Thyroid gland (tissue), 4 donors: ENCODE results near the gene ERFL. TPM values are rescaled to one million over a fixed set of nuclear protein-coding genes. Genes with fewer than 3 reads are reported as not detected.

Experiments used
- DNase-seq, 2 donors: peaks; one replicate each; pipeline ENCODE4 v3.0.0-alpha.2; 2019
- H3K27ac ChIP-seq, 3 donors: fragments of 200-600 bp; sonication (generic); 1 replicate in 2 of 3; 2 replicates in 1 of 3; pipeline ENCODE4 v1.5.1; 2016 to 2019; ENCODE audit warnings: mild to moderate bottlenecking in 1 of 3, moderate library complexity in 1 of 3
- H3K27me3 ChIP-seq: fragments of 200-600 bp; sonication (generic); one replicate; pipeline ENCODE4 v1.5.1; 2019
- H3K36me3 ChIP-seq, 2 donors: fragments of 200-600 bp; sonication (generic); one replicate each; pipeline ENCODE4 v1.5.1; 2016 to 2019
- H3K4me1 ChIP-seq, 2 donors: fragments of 200-600 bp; sonication (generic); one replicate each; pipeline ENCODE4 v1.5.1; 2017 to 2019
- H3K4me3 ChIP-seq, 3 donors: fragments of 200-600 bp; sonication (generic); replicated peaks in 1 of 3; 1 replicate in 2 of 3; 2 replicates in 1 of 3; pipeline ENCODE4 v1.5.1; 2016; ENCODE audit warnings: mild to moderate bottlenecking in 1 of 3
- H3K9me3 ChIP-seq: fragments of 200-600 bp; sonication (generic); one replicate; pipeline ENCODE4 v1.5.1; 2017
- POLR2A ChIP-seq, 2 donors: fragments of 450-650 bp; IDR thresholded peaks; one replicate each; pipeline ENCODE4 v1.6.1; 2017; ENCODE audit warnings: antibody characterized with exemption in 2 of 2, mild to moderate bottlenecking in 2 of 2, moderate library complexity in 1 of 2
- WGBS, 2 donors: methylation state at CpG; one replicate each; pipeline ENCODE4 v1.1.5; 2017; 5-methylcytosine and 5-hydroxymethylcytosine counted together
- intact Hi-C: fragments of 100-400 bp; cut with DNase I; formaldehyde crosslinking; loops from one replicate; pipeline ENCODE4 v1.15.1; 2023
- total RNA-seq, 4 donors: library from RNA; depleted of rRNA; stranded (reverse); fragments of >200 nt; gene quantifications; one replicate each; pipeline ENCODE4 v1.2.3, GENCODE V29; 2016
- TF ChIP-seq, protein P1 (sequence below), 6 experiments: fragments of 200-600 bp in 3 of 6; fragments of 450-650 bp in 3 of 6; sonication (generic) in 3 of 6; IDR thresholded peaks; one replicate each; pipeline ENCODE4 v1.5.1; 2016 to 2019; ENCODE audit warnings: antibody characterized with exemption in 6 of 6, mild to moderate bottlenecking in 2 of 6, inconsistent platforms in 1 of 6, moderate library complexity in 1 of 6

ERFL gene
- total RNA-seq, 4 donors from 2014 or later, result 0.24 TPM; not detected in 3

DNA sequence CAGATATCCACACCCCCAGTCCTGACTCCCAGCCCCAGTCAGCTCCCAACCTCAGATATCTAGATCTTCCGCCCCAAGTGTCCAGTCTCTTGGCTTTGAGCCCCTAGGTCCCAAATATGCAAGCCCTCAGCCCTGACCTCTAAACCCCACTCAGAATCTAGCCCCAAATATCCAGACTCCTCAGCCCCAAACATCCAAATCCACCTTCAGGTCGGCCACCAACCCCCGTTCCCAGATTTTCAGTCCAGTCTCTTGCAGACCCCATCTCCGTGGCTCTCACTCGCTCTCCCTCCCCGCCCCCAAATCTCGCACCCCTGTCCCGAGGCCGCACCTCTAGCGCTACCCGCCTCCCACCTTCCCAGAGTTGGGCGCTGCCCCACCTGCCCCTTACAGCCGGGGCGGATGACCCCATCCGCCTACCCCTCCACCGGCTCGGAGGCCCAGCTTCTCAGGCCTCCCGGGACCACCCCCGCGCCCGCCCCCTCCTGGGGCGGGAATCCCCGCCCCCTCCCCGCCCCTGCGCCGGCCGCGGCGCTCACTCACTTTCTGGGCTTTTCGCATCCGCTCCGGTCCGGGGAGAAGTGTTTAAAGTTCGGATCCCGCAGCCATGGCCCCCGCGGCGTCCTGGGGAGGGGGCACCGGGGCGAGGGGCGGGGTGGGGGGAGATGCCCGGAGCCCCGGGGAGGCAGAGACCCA is 604 bp downstream of the ERFL start:
- Histone ChIP-seq H3K27ac (no peak overlapping the region), H3K9me3 (no peaks in the 10 kb centered on the region), H3K4me3 (peak overlapping the region in 1 of 3 donors; percentile 23), H3K4me1 (peaks cover 9 to 16% of the 10 kb centered on the region in 2 donors), H3K36me3 (no peaks in the 10 kb centered on the region), H3K27me3 (peaks cover 41% of the 10 kb centered on the region)
- intact Hi-C loops, result no loop called here
- DNase-seq, result no peak
- WGBS, 2 donors, result 7 to 12% methylated on average over 25 to 28 of the region's 43 CpGs
- TF ChIP-seq, protein P1, sequence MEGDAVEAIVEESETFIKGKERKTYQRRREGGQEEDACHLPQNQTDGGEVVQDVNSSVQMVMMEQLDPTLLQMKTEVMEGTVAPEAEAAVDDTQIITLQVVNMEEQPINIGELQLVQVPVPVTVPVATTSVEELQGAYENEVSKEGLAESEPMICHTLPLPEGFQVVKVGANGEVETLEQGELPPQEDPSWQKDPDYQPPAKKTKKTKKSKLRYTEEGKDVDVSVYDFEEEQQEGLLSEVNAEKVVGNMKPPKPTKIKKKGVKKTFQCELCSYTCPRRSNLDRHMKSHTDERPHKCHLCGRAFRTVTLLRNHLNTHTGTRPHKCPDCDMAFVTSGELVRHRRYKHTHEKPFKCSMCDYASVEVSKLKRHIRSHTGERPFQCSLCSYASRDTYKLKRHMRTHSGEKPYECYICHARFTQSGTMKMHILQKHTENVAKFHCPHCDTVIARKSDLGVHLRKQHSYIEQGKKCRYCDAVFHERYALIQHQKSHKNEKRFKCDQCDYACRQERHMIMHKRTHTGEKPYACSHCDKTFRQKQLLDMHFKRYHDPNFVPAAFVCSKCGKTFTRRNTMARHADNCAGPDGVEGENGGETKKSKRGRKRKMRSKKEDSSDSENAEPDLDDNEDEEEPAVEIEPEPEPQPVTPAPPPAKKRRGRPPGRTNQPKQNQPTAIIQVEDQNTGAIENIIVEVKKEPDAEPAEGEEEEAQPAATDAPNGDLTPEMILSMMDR (IDR thresholded peaks at IDR 0.05), result no peak
- TF ChIP-seq POLR2A (IDR thresholded peaks at IDR 0.05), result no peak

DNA sequence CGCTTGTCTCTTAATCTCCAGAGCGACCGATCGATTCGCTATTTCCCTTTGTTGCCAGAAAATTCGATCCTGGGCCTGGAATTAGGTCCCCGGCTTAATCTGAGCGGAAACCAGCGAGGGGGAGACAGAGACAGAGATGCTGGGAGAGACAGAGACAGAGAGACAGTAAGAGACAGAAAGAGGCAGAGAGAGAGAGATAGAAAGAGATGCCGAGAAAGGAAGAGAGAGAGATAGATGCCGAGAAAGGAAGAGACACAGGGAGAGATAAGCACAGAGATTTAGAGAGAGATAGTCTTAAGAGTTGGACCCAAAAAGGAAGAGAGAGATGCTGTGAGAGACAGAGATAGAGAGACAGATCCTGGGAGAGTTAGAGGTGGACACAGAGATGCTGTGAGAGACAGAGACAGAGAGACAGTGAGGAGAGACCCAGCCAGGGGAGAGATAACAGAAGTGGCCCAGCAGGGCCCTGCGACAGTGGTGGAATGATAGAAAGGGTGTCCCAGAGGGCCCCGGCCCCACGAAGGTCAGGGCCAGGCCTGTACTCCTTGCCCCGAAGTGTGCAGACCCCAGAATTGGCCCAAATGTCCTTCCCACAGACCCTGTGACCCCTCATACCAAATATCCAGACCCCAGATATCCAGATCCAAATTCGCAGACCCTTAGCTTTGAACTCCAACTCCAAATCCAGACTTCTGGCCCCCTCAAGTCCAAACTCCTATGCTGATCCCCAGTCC is 1.3 kb downstream of the ERFL start:
- 42 to 46% methylated on average over 16 of the region's 16 CpGs for WGBS, 2 donors
- Histone ChIP-seq H3K4me1 (peaks cover 9 to 16% of the 10 kb centered on the region in 2 donors), H3K27ac (no peak overlapping the region), H3K9me3 (no peaks in the 10 kb centered on the region), H3K4me3 (no peak overlapping the region), H3K27me3 (peaks cover 44% of the 10 kb centered on the region), H3K36me3 (no peaks in the 10 kb centered on the region)
- intact Hi-C loops, result no loop called here
- no peak for DNase-seq
- TF ChIP-seq, protein P1 (IDR thresholded peaks at IDR 0.05), result no peak
- no peak for TF ChIP-seq POLR2A (IDR thresholded peaks at IDR 0.05)

DNA sequence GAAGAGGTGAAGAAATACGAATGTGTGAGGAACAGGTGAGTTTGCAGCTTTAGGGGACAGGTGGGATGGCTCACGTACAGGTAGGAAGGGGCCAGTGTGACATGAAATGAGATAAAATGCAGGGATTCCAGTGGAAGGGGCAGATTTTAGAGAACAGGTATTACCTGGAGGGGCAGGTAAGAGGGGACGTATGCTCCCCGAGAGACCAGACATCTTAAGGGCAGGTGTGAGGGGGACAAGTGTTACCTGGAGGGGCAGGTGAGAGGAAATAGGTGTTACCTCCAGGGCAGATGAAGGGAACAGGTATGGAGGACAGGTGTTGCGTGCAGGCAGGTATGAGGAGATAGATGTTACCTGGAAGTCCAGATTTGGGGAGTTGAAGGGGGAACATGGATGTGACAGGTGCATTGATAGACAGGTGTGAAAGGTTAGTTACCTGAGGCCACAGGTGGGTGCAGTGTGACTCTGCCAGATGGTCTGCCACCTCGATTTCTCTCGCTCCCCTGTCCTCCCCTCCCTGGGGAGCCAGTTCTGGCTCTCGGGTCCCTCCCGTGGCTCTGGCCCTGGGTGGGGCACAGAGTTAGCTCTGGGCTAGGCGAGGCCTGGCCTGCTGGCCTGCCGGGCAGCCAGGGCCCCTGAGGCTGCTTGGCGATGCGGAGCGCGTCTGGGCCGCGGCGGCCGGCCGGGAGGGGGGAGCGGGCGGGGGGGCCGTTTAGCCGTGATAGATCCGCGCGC is 2.1 kb downstream of the ERFL start:
- TF ChIP-seq, protein P1 (IDR thresholded peaks at IDR 0.05), result no peak
- intact Hi-C loops, result no loop called here
- WGBS, 2 donors, result 38 to 41% methylated on average over 10 to 12 of the region's 27 CpGs
- H3K9me3 ChIP-seq, result no peaks in the 10 kb centered on the region
- no peak overlapping the region for H3K4me3 ChIP-seq
- DNase-seq, result no peak
- H3K27ac ChIP-seq, result no peak overlapping the region
- peaks cover 9 to 16% of the 10 kb centered on the region in 2 donors for H3K4me1 ChIP-seq
- H3K27me3 ChIP-seq, result peaks cover 42% of the 10 kb centered on the region
- no peaks in the 10 kb centered on the region for H3K36me3 ChIP-seq

DNA sequence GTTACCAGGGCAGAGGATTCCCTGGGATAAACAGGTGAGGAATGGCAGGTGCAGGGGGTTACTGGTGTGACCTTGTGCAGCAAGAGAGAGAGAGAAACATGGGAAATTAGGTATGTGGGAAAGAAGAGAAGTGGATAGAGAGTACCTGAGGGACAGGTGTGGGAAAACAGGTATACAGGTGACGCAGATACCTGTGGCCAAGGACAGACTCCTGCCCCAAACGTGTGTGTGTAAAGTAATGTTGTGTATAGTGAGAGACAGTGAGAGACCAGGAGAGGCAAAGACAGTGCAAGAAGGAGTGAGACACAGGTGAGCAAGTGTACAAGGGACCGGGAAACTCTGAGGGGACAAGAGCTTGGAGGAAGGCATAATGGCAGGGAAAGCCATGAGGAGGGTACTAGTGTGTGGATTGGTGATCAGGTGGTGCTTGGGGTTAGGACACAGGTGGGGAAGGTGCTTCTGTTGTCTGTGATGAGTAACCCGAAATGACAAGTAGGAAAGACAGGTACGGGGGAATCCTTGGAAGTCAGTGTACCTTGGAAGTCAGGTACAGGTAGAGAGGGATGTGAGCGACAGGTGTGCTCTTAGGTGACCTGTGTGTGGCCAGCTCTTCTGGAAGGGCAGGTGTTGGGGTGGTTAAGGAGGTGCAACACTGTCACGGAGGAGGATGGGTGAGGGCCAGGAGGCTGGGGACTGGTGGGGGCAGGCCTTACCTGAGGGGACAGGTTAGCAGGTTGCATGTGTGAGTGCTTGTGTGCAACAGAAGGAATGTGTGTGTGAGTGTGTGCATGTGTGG is 2.8 kb downstream of the ERFL start:
- Histone ChIP-seq H3K27me3 (peaks cover 38% of the 10 kb centered on the region), H3K9me3 (no peaks in the 10 kb centered on the region), H3K27ac (no peak overlapping the region), H3K4me1 (peaks cover 9 to 16% of the 10 kb centered on the region in 2 donors), H3K4me3 (no peak overlapping the region), H3K36me3 (no peaks in the 10 kb centered on the region)
- no peak for TF ChIP-seq POLR2A (IDR thresholded peaks at IDR 0.05)
- TF ChIP-seq, protein P1 (IDR thresholded peaks at IDR 0.05), result no peak
- DNase-seq, result no peak
- WGBS, 2 donors, result 42 to 53% methylated on average over 7 of the region's 7 CpGs
- intact Hi-C loops, result no loop called here
